Neural progenitor cell (in vitro differentiated cells): ENCODE results near the gene HSPA1A.

Source experiments
- EZH2 ChIP-seq: fragments of 200-600 bp; sonication (generic); IDR thresholded peaks from 2 replicates; pipeline ENCODE4 v1.6.1; 2017; ENCODE audit warnings: antibody characterized with exemption, mild to moderate bottlenecking, moderate library complexity
- TF ChIP-seq, protein P1 (sequence below): fragments of 200-600 bp; sonication (generic); IDR thresholded peaks from 2 replicates; pipeline ENCODE4 v1.5.1; 2017; ENCODE audit warnings: antibody characterized with exemption, mild to moderate bottlenecking

DNA sequence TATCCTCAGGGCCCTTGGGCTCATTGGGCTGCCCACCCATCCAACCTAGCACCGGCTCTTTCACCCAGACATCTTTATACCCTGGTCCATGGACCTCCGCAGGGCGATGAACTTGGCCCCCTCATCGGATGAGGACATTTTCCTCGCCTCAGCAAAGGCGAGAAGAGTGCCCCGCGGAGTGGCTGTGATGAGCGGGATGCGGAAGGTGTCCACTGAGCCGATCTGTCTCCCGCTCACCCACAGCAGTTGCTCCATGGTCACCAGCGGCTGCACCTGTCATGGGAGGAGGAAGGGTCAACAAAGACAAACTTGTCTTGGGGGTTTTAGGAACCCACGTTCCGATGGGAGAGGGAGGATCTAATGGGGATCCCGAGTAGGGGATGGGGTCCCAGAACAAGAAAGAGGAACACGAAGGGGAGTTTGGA is 46.6 kb downstream of the HSPA1A start:
- TF ChIP-seq, protein P1, sequence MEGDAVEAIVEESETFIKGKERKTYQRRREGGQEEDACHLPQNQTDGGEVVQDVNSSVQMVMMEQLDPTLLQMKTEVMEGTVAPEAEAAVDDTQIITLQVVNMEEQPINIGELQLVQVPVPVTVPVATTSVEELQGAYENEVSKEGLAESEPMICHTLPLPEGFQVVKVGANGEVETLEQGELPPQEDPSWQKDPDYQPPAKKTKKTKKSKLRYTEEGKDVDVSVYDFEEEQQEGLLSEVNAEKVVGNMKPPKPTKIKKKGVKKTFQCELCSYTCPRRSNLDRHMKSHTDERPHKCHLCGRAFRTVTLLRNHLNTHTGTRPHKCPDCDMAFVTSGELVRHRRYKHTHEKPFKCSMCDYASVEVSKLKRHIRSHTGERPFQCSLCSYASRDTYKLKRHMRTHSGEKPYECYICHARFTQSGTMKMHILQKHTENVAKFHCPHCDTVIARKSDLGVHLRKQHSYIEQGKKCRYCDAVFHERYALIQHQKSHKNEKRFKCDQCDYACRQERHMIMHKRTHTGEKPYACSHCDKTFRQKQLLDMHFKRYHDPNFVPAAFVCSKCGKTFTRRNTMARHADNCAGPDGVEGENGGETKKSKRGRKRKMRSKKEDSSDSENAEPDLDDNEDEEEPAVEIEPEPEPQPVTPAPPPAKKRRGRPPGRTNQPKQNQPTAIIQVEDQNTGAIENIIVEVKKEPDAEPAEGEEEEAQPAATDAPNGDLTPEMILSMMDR, result no peak
- no peak for TF ChIP-seq EZH2
